HG02840 (cell line): Measurements from ENCODE around the gene ARHGAP22.
"Not testable (repeated sequence)": the region's sequence is repeated elsewhere in the genome, so short reads cannot be mapped to it uniquely, and the experiment has no call there.

ENCODE experiments used
- ATAC-seq: cut with Tn5 transposase; IDR thresholded peaks from one replicate; pipeline ENCODE4 v1.9.1; 2021; ENCODE audit warnings: mild to moderate bottlenecking, moderate library complexity, moderate number of reproducible peaks; ENCODE audit not compliant: unreplicated experiment, low FRiP score

ARHGAP22 gene, protein sequence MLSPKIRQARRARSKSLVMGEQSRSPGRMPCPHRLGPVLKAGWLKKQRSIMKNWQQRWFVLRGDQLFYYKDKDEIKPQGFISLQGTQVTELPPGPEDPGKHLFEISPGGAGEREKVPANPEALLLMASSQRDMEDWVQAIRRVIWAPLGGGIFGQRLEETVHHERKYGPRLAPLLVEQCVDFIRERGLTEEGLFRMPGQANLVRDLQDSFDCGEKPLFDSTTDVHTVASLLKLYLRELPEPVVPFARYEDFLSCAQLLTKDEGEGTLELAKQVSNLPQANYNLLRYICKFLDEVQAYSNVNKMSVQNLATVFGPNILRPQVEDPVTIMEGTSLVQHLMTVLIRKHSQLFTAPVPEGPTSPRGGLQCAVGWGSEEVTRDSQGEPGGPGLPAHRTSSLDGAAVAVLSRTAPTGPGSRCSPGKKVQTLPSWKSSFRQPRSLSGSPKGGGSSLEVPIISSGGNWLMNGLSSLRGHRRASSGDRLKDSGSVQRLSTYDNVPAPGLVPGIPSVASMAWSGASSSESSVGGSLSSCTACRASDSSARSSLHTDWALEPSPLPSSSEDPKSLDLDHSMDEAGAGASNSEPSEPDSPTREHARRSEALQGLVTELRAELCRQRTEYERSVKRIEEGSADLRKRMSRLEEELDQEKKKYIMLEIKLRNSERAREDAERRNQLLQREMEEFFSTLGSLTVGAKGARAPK

DNA sequence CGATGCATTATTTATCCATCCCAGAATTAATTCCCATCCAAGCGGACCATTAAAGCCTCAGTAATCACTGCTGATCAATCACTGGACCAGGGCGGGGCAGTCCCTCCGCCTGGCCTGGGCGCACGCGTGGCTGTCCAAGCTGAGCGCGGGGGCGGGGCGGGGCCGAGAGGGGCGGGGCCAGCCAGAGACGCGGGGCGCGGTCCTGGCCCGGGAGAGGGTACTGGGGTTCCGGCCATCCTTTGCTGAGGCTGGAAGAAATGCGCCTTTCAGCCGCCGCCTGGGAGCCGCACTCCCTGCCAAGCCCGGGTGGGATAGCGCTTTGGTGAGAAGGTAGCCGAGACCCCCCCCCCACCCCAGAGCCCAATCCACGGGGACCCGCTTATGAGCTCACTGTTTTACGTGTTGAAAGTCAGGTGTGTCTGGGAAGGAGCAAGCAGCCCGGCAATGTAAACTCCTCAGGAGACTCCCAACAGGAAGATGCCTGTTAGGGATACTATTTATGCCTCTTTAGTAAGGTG, at the start of gene ARHGAP22:
Gene ARHGAP22 (minus strand): TSS at position 83 of the 518 bp plus-strand sequence. CDS start 277 bp downstream, outside the sequence.
- ATAC-seq: no peak

DNA sequence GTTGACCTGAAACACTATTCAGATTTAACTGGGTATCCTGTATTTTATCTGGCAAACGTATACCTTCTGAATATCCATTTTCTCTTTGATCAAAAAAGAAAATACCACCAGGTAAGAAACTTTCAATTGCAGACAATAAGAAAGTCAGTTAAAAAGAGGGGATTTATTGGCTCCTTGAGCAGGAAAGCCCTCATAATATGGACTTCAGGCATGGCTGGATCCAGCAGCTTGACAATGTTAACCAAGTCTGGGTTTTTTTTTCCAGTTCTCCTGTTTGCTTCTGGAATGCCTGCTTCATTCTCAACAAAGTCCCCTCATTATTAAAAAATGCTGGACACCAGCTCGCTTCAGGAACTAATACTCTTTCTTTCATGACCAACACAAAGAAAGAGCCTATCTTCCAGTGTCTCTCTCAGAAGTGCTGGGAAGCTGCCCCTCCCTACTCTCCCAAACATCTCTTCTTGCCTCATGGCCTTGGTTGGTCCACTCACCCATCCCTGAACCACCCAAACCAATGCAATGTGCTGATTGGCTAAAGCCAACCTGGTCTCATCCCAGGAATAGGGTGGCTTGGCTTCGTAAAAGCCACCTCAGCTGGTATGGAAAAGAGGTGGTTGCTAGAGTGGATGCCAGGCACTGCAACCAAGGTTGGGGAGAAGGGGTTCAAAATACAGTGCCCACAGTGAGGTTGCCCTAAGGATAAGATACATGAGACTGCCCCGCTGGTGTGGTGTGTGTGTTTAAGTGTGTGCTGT, 49.2 kb upstream of the ARHGAP22 start:
- ATAC-seq: no peak

DNA sequence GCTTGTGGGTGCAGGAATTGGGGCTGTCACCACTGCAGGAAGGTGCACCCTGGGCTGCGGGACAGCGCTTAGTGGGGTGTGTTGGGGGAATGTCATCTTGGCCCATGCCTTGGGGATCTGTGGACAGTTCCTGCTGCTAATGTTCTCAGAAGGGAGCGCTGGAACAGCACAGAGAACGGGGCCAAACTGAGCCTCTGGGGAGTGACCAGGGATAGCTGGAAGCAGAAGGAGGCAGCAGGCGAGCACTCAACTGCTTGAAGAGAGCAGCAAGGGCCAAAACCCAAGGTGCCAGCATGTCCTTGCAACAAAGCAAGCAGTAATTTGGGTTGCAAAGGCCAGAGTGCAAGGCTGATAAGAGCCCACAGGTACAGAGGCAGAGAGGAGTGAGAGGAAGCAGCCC, 48.5 kb upstream of the ARHGAP22 start:
- ATAC-seq: no peak

DNA sequence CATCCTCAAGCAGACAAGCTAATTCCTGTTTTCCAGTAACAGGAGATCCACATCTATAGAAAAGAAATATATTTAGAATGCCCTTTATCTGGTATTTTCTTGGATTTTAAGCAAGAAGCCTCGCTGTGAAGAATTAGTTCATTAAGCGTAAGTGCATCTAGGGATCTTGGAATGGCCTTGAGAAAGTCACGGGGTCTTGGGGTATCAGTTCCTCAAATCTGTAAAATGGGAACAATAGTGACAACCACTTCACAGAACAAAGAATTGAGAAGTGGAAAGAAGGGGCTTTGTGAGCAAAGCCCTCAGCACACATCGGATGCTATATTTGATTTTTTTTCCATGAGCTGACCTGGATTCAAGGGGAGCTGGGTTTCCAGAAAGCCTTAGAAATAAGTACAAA, 47.5 kb upstream of the ARHGAP22 start:
- ATAC-seq: no peak

DNA sequence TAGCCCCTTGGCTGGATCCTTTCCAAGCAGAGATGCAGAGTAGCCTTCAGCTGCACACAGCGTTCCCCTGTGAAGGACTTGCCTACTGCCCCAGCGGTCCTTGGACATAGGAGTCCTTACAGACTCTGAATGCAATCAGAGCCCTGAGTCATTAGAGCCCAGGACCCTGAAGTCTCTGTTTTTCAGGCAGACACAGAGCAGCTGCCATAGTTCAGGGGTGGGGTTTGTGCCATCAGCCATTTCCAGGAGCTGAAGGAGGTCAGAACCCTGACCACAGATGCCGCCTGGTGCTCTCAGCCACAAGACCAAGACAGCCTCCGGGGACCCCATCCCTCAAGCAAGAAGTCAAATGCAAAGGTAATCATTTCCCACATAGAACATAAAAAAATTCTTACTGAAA, 47.0 kb upstream of the ARHGAP22 start:
- ATAC-seq: no peak

DNA sequence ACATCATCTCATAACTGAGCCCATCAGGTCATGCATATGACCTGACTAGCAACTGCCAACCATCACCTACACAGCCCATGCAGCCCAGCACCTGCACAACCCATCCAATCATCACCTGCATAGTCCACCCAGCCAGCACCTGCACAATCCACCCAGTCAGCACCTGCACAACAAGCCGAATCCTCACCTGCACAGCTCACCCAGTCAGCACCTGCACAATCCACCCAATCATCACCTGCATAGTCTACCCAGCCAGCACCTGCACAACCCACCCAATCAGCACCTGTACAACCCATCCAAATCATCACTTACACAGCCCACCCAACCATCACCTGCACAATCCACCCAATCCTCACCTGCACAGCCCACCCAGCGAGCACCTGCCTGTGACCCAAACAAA, 46.4 kb upstream of the ARHGAP22 start:
- no peak for ATAC-seq

DNA sequence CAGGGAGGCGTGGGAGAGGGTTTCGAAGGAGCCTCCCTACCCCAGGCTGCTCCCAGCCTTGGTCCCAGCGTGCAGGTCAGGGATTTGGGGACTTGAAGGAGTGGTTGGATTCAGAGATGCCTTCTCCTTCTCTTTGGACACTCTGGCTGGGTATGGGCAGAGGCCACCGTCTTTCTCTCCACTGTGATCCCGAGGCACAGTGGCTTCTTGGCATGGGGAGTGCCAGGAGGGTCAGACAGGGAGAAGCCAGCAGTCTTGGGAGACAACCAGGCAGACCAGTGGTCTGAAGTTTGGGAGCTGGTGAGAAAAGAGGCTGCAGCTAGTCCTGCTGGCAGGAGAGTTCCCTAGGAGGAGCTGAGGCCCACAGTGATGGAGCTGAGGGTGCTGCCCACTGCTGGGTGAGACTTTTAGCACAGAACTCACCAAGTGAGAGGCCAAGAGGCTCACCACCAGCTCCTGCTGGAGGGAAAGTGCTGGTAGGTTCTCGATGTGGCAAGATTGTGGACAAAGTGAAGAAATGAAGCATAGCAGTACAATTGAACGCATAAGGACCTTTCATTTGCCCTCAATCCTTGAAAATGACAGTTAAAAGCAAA, 44.6 kb upstream of the ARHGAP22 start:
- no peak for ATAC-seq

DNA sequence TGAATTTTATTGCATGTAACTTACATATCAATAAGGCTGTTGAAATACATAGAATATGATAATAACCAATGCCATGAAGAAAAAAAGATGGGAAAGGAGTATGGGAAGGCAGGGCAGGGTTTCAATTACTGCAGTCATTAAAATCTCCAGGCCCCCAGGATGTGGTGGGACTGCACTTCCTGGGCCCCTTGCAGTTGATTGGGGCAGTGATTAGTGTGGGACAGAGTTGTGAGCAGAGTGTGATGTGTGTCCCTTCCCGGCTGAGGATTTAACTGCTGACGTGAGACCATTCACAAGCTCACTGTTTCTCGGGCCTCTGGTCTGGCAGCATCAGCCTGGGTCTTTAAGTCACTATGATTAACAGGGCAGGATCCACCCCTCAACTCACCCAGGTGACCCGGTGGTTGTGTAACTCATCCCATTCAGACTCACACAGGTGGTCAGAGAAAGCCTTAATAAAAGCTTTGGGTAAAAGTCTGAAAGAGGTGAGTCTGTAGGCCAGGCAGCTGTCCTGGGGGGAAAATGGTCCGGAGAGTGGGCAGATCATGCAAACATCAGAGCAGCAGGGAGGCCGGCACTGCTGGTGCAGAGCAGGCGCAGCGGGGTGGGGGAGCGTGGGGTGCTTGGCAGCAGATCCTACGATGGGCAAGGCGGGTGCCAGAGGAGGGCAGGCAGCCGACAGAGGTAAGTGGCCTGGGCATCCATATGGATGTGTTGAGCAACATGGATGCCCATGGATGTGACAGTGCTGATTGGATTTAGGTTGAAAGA, 43.5 kb upstream of the ARHGAP22 start:
- no peak for ATAC-seq

DNA sequence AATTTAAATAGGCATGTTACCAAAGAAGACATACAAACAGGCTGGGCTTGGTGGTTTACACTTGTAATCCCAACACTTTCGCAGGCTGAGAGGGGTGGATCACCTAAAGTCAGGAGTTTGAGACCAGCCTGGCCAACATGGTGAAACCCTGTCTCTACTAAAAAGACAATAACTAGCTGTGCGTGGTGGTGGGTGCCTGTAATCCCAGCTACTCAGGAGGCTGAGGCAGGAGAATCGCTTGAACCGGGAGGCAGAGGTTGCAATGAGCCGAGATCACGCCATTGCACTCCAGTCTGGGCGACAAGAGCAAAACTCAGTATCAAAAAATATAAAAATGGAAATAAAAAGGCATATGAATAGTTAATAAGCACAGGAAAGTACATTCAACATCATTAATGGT, 42.2 kb upstream of the ARHGAP22 start:
- ATAC-seq: not testable (repeated sequence)

DNA sequence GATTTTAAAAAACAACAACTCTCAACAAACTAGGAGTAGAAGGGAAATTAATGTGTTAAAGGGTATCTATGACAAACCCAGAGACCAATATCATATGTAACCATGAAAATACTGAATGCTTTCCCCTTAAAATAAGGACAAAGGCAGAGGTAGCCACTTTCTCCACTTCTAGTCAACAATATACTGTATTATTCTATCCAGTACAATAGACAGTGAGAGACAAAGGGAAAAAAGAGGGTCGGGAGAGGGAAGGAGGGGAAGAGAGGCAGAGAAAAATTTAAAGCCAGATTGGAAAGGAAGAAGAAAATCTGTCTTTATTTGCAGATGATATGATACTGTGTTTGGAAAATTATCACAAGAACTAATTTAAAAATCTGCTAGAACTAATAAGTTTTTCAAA, 40.7 kb upstream of the ARHGAP22 start:
- ATAC-seq: no peak

DNA sequence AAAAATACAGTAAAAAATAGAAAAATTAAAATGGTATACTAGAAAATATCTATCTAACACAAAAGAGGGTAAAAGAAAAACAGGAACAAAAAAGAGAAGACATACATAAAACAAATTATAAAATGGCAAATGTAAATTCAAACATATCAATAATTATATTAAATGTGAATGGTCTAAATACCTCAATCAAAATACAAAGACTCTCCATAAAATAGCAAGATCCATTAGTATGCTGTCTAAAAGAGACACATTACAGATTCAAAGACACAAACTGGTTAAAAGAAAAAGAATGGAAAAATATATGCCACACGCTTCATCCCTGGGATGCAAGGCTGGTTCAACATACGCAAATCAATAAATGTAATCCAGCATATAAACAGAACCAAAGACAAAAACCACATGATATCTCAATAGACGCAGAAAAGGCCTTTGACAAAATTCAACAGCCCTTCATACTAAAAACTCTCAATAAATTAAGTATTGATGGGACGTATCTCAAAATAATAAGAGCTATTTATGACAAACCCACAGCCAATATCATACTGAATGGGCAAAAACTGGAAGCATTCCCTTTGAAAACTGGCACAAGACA, 36.3 kb upstream of the ARHGAP22 start:
- ATAC-seq: not testable (repeated sequence)

DNA sequence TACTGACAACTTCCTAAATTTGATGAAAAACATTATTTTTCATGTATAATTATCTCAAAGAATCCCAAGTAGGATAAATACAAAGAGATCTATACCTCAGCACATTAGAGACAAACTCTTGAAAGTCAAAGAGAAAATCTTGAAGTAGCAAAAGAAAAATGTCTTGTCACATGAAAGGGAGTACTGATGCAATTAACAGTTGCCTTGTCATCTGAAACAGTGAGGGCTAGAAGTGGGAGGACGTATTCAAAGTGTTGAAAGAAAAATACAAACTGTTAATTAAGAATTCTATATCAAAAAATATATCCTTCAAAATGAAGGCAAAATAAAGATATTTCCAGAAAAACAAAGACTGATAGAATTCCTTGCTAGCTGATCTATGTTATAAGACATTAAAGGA, 35.5 kb upstream of the ARHGAP22 start:
- no peak for ATAC-seq

DNA sequence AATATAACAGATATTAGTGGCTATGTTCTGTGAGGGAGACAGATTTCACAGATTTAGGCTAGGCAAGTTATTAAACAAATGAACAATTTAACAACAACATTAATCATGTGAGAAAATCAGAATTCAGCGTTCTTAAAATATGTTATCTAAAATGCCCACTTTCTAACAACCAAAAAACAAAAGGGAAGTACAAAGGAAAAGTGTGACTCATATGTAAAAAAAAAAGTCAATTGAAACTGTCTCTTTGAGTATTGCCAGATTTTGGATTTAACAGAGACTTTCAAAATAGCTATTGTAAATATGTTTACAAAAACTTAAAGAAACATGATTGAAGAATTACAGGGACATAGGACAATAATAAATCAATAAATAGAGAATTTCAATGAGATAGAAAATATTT, 34.8 kb upstream of the ARHGAP22 start:
- no peak for ATAC-seq

DNA sequence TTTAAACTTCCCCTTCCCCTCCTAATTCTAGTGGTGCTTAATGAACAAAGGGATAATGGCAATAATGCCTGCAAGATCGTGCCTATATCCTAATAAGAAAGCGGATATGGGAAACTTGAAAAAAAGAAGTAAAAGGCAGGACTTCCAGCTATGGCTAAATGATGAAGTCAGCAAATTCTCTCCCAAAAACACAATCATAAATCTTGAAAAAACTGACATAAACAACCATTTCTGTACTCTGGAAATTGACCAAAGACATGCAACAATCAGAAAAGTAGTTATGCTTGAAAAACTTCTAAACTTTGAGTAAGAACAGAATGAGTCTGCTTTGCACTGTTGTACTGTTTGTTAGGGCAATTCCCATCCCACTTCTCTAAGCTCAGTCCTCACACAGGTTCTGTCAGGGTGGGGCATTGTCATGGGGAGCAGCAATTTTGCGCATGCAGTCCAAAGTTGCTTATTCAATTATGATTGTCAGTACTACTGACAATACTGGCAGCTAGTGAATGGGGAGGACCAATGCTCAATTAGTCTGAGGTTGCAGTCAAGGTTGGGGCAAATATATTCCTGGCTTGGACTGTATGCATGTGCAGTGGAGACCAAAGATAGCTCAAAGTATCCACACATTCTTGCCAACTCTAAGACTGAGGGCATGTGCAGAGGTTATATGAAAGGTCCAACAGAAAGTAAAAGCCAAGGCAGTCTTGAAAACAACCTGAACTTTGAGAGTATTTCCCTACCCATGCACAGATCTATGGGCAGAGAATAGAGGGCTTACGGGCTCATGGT, 34.1 kb upstream of the ARHGAP22 start:
- no peak for ATAC-seq

DNA sequence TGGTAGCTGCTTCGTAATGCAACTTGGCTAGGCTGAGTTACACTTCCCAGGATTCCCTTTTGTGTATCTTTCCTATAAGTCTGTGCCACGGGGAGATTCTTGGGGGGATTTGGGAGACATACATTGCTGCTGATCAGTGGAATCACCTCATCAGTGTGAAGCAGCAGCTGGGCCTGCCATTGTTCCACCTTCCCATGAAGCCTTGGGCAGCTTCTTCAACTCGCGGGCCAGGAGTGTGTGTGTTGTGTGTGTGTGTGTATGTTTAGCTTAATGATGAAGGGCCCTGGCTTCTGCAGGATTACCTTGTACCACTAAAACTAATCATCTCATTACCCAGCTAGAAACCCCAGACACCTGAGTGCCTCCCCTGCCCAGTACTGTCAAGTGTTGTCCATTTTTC, 33.3 kb upstream of the ARHGAP22 start:
- ATAC-seq: no peak

DNA sequence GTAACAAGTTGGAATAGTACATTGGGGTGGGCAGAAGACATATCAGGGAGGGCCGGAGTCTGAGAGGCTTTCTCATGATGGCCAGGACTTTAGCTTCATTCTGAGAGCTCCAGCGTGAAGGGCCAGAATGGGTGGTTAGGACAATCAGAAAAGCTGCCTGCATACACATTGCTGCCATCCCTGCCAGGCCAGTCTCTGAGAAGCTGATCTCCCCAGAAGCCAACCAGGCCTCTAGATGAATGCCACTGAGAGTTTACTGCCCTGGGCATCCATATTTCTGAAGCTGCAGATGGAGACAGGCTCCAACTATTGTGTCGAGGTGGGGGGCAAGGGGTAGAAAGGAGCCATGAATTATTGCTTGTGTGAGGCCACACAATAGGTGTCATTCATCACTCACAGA, 32.0 kb upstream of the ARHGAP22 start:
- no peak for ATAC-seq

DNA sequence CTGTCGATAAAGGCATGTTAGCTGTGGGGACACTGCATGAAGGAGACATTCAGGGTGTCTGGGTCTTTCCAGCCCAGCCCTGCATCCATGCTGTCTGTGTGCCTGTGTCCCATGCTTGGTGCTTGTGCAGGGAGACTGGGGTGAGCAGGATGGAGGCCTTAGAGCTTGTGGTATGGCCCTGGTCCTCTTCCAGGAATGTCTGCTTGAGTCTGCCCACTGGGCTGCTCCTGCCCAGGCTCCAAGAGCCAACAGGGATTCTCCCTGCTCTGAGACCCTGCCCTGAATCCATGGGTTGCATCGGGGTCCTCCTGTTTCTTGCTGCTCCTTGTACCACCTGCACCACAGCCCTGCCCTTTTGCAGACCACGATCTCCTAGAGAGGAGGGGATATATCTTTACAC, 31.4 kb upstream of the ARHGAP22 start:
- no peak for ATAC-seq

DNA sequence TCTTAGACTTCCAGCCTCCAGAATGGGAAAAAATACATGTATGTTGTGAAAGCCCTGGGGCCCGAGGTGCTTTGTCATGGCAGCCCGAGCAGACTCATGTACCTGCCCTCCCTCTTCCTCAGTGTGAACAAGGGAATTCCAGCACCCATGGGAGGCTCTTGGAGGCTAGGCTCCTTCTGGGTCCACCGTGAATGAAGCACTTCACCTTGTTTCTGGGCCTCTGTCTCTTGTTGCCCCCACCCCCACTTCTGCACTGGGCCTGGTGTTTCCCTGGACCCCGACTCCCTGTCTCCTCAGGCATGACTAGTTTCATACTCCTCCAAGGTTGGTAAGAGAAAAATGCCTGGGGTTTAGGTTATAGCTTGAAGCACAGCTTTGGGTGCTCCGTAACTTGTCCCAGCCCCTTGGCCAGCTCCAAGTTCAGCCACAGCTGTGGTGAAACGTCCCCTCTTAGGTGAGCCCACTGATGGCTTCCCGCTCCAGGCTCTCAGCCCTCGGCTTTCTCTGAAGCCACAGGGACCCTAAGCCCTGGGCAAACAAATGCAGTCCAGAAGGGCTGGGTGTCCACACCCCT, 30.2 kb upstream of the ARHGAP22 start:
- ATAC-seq: no peak
